HepG2 (cell line): ENCODE measurements around the gene IKZF3. TPM values are rescaled to one million over a fixed set of nuclear protein-coding genes. Genes with fewer than 3 reads are reported as not detected.

Experiments used
- ATAC-seq: fragments of 200-7000 bp; cut with Tn5 transposase; 3 replicates; pipeline ENCODE4 v1.9.1; 2020; ENCODE audit warnings: mild to moderate bottlenecking, moderate library complexity
- BruUV-seq: library from RNA; stranded (reverse); fragments of 400-500 nt; replicated peaks from 2 replicates; lab custom pipeline; 2021; lab: Mats Ljungman, UMichigan
- CTCF ChIA-PET: fragments of 300-600 bp; formaldehyde crosslinking; extraction: SDS; loops from one replicate; lab custom pipeline; 2021; ENCODE audit warnings: low total read pairs, inconsistent platforms, low intra/inter-chr PET ratio; lab: Yijun Ruan, JAX
- POLR2A ChIA-PET: fragments of 350-600 bp; sonication (Branson Sonifier 250); formaldehyde crosslinking; loops from one replicate; lab custom pipeline; 2020; ENCODE audit warnings: antibody characterized with exemption, inconsistent platforms; lab: Yijun Ruan, JAX
- DNase-seq: peaks from one replicate; pipeline ENCODE4 v3.0.0-alpha.2; 2015; ENCODE audit warnings: low spot score
- FAIRE-seq: peaks from 3 replicates; lab custom pipeline; 2011; peaks lifted over from hg19 to GRCh38; lab: Jason Lieb, UNC
- H2AFZ ChIP-seq: one replicate; pipeline ENCODE4 v1.6.1; 2011; ENCODE audit warnings: low read length, inconsistent platforms
- H3K27ac ChIP-seq: fragments of 300-600 bp; 3 replicates; pipeline ENCODE4 v1.8.0; 2011; ENCODE audit warnings: mixed run types, mild to moderate bottlenecking, mixed read lengths, low read length, inconsistent platforms; ENCODE audit not compliant: insufficient read depth; ENCODE audit errors: extremely low read length
- H3K27me3 ChIP-seq, 2 experiments: fragments of 200-600 bp in 1 of 2; 2 replicates in 1 of 2; 3 replicates in 1 of 2; pipeline versions ENCODE4 v1.6.0 to v1.8.0; 2011; ENCODE audit warnings: low read length in 2 of 2, mild to moderate bottlenecking in 2 of 2, moderate library complexity in 2 of 2, inconsistent platforms in 1 of 2; ENCODE audit not compliant: insufficient read depth in 2 of 2, control insufficient read depth in 1 of 2
- H3K36me3 ChIP-seq, 2 experiments: fragments of 200-600 bp in 1 of 2; replicated peaks in 1 of 2; 2 replicates in 1 of 2; 3 replicates in 1 of 2; pipeline versions ENCODE4 v1.5.1 to v1.8.0; 2011; ENCODE audit warnings: low read length in 2 of 2, inconsistent platforms in 1 of 2; ENCODE audit not compliant: insufficient read depth in 2 of 2, control insufficient read depth in 1 of 2
- H3K4me1 ChIP-seq: 2 replicates; pipeline ENCODE4 v1.5.1; 2012; ENCODE audit warnings: low read length, inconsistent platforms; ENCODE audit not compliant: insufficient read depth
- H3K4me2 ChIP-seq: 2 replicates; pipeline ENCODE4 v1.6.0; 2011; ENCODE audit warnings: low read depth, low read length, inconsistent platforms
- H3K4me3 ChIP-seq, 3 experiments: fragments of 200-600 bp in 1 of 3; sonication (generic), shearing (Covaris generic) in 1 of 3; replicated peaks in 1 of 3; 2 replicates each; pipeline ENCODE4 v1.5.1; 2011 to 2016; ENCODE audit warnings: low read length in 3 of 3, inconsistent platforms in 2 of 3, low read depth in 2 of 3, mild to moderate bottlenecking in 2 of 3, control low read depth in 1 of 3, mixed read lengths in 1 of 3; ENCODE audit not compliant: insufficient read depth in 1 of 3
- H3K79me2 ChIP-seq: one replicate; pipeline ENCODE4 v1.6.1; 2011; ENCODE audit warnings: low read length, inconsistent platforms; ENCODE audit not compliant: insufficient read depth
- H3K9ac ChIP-seq: 2 replicates; pipeline ENCODE4 v1.6.0; 2011; ENCODE audit warnings: mild to moderate bottlenecking, low read depth, low read length, inconsistent platforms; ENCODE audit not compliant: insufficient read depth
- H3K9me3 ChIP-seq: 2 replicates; pipeline ENCODE4 v1.5.1; 2012; ENCODE audit warnings: mild to moderate bottlenecking, low read length
- H4K20me1 ChIP-seq: 2 replicates; pipeline ENCODE4 v1.6.0; 2011; ENCODE audit warnings: inconsistent platforms, mild to moderate bottlenecking, low read length, moderate library complexity; ENCODE audit not compliant: insufficient read depth
- FOXJ3 ChIP-seq: sonication (generic); formaldehyde crosslinking; IDR thresholded peaks from 2 replicates; pipeline ENCODE4 v1.4.0; 2020; ENCODE audit warnings: missing genetic modification reagents, mild to moderate bottlenecking, borderline replicate concordance
- MAF1 ChIP-seq: sonication (generic); formaldehyde crosslinking; IDR thresholded peaks from 2 replicates; pipeline ENCODE4 v1.5.0; 2020; ENCODE audit warnings: missing genetic modification reagents, borderline replicate concordance
- RFXAP ChIP-seq: sonication (generic); formaldehyde crosslinking; IDR thresholded peaks from 2 replicates; pipeline ENCODE4 v1.4.0; 2020; ENCODE audit warnings: missing genetic modification reagents, borderline replicate concordance
- SAP130 ChIP-seq: IDR thresholded peaks from 2 replicates; pipeline ENCODE4 v1.6.1; 2016; ENCODE audit warnings: low read depth
- SMAD3 ChIP-seq: sonication (generic); formaldehyde crosslinking; IDR thresholded peaks from 2 replicates; pipeline ENCODE4 v1.4.0; 2020; ENCODE audit warnings: missing genetic modification reagents
- XRCC5 ChIP-seq: fragments of 200-400 bp; formaldehyde crosslinking; optimal IDR thresholded peaks from 2 replicates; pipeline ENCODE3; 2017; ENCODE audit warnings: mild to moderate bottlenecking, low read length
- ZNF124 ChIP-seq: sonication (generic); formaldehyde crosslinking; IDR thresholded peaks from 2 replicates; pipeline ENCODE4 v1.4.0; 2020; ENCODE audit warnings: missing genetic modification reagents
- ZNF136 ChIP-seq: sonication (generic); formaldehyde crosslinking; IDR thresholded peaks from 2 replicates; pipeline ENCODE4 v1.8.1; 2022; ENCODE audit warnings: low read depth, mild to moderate bottlenecking, moderate library complexity, missing genetic modification reagents
- ZNF282 ChIP-seq: fragments of 450-650 bp; IDR thresholded peaks from 2 replicates; pipeline ENCODE4 v1.6.1; 2018; ENCODE audit not compliant: partially characterized antibody
- ZNF777 ChIP-seq: sonication (generic); formaldehyde crosslinking; IDR thresholded peaks from 2 replicates; pipeline ENCODE4 v1.4.0; 2020; ENCODE audit warnings: missing genetic modification reagents
- WGBS: methylation state at CpG from one replicate; pipeline ENCODE4 v1.1.6; 2017; ENCODE audit warnings: low lambda C conversion rate; 5-methylcytosine and 5-hydroxymethylcytosine counted together
- in situ Hi-C: cut with HindIII; loops from 2 replicates; pipeline ENCODE4 v1.10.0; 2017; ENCODE audit warnings: low pct_unique_long_range_greater_than_20kb; ENCODE audit not compliant: extremely low pct_ligation_motif_present
- intact Hi-C: fragments of 100-400 bp; cut with micrococcal nuclease; formaldehyde crosslinking; loops from one replicate; pipeline ENCODE4 v1.10.0; 2022; ENCODE audit not compliant: unreplicated experiment
- polyA plus RNA-seq, 8 experiments: library from polyadenylated mRNA; depleted of rRNA in 3 of 8; stranded (reverse) in 7 of 8; unstranded in 1 of 8; fragments of >200 nt; fragmentation: Illumina TruSeq in 4 of 8; extraction: Trizol in 4 of 8; gene quantifications; 2 replicates each; pipeline versions ENCODE4 v1.2.1 to v1.2.3, GENCODE V29; 2011 to 2016; ENCODE audit warnings: low read depth in 4 of 8, missing spikeins in 1 of 8, mixed read lengths in 1 of 8; ENCODE audit not compliant: insufficient read depth in 1 of 8
- total RNA-seq, 5 experiments: library from RNA; depleted of rRNA; stranded (reverse); fragments of >200 nt; fragmentation: Illumina TruSeq; extraction: Trizol; gene quantifications; 2 replicates each; pipeline ENCODE4 v1.2.3, GENCODE V29; 2016; ENCODE audit warnings: low read depth in 1 of 5
- TF ChIP-seq, protein P1 (sequence below): sonication (generic); formaldehyde crosslinking; IDR thresholded peaks from 2 replicates; pipeline ENCODE4 v1.5.0; 2020; ENCODE audit warnings: mild to moderate bottlenecking, low read depth, missing genetic modification reagents, borderline replicate concordance
- TF ChIP-seq, protein P2 (sequence below): sonication (generic); formaldehyde crosslinking; IDR thresholded peaks from 2 replicates; pipeline ENCODE4 v1.5.0; 2020; ENCODE audit warnings: mild to moderate bottlenecking, missing genetic modification reagents
- TF ChIP-seq, protein P3 (sequence below): sonication (generic); formaldehyde crosslinking; IDR thresholded peaks from 2 replicates; pipeline ENCODE4 v1.4.0; 2020; ENCODE audit warnings: mild to moderate bottlenecking, missing genetic modification reagents
- TF ChIP-seq, protein P4 (sequence below): sonication (generic); formaldehyde crosslinking; IDR thresholded peaks from 2 replicates; pipeline ENCODE4 v1.4.0; 2020; ENCODE audit warnings: missing genetic modification reagents
- TF ChIP-seq, protein P5 (sequence below): sonication (generic); formaldehyde crosslinking; IDR thresholded peaks from 2 replicates; pipeline ENCODE4 v1.5.1; 2020; ENCODE audit warnings: missing genetic modification reagents, mild to moderate bottlenecking, borderline replicate concordance

Gene IKZF3
- total and polyA plus RNA-seq, 2 of the 13 experiments (the other 11 are each of a cell fraction or from before 2014, with no cell fraction given), result not detected

DNA sequence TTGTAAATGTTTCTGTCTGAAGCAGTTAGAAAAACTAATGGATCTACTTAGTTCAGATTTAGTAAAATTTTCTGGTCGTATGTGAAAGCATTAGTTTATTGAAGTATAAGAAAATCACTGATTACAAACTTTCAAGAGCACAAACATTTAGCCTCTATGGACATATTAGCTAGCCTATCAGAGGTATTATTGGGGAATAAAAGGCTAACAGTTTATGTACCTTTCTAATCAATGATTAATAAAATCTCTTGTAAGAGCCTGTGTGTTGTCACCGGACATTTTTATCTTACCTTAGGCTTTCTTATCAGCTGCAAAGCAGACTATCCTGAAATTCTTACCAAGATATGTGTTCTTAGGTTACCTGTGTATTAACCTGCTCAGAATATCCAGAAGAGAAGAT is 25.1 kb upstream of the IKZF3 start:
- H4K20me1 ChIP-seq, result no peaks in the 10 kb centered on the region
- no peaks in the 10 kb centered on the region for H3K9me3 ChIP-seq
- no peak overlapping the region for H2AFZ ChIP-seq
- intact Hi-C loops (no loop called here), in situ Hi-C loops (no loop called here)
- DNase-seq (no peak), ATAC-seq (no peak), FAIRE-seq (no peak)
- no peaks in the 10 kb centered on the region for H3K4me1 ChIP-seq
- H3K27me3 ChIP-seq, result peaks cover 0 to 22% of the 10 kb centered on the region in 2 experiments; a peak in 2 of 5 replicates
- H3K4me2 ChIP-seq, result no peak overlapping the region
- no peak overlapping the region for H3K4me3 ChIP-seq
- BruUV-seq, result no TSS peak
- H3K9ac ChIP-seq, result no peak overlapping the region
- no peaks in the 10 kb centered on the region for H3K36me3 ChIP-seq
- no peak overlapping the region for H3K27ac ChIP-seq
- ChIA-PET POLR2A (no interaction called here), CTCF (no interaction called here)
- 13% methylated on average over 2 of the region's 2 CpGs for WGBS
- no peaks in the 10 kb centered on the region for H3K79me2 ChIP-seq
- no peak for TF ChIP-seq SMAD3 (CRISPR knock-in tag)
- no peak for TF ChIP-seq RFXAP (CRISPR knock-in tag)
- no peak for TF ChIP-seq ZNF136
- no peak for TF ChIP-seq SAP130
- TF ChIP-seq, protein P1, sequence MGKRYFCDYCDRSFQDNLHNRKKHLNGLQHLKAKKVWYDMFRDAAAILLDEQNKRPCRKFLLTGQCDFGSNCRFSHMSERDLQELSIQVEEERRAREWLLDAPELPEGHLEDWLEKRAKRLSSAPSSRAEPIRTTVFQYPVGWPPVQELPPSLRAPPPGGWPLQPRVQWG (CRISPR knock-in tag), result no peak
- TF ChIP-seq, protein P2, sequence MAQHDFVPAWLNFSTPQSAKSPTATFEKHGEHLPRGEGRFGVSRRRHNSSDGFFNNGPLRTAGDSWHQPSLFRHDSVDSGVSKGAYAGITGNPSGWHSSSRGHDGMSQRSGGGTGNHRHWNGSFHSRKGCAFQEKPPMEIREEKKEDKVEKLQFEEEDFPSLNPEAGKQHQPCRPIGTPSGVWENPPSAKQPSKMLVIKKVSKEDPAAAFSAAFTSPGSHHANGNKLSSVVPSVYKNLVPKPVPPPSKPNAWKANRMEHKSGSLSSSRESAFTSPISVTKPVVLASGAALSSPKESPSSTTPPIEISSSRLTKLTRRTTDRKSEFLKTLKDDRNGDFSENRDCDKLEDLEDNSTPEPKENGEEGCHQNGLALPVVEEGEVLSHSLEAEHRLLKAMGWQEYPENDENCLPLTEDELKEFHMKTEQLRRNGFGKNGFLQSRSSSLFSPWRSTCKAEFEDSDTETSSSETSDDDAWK (CRISPR knock-in tag), result no peak
- TF ChIP-seq, protein P3, sequence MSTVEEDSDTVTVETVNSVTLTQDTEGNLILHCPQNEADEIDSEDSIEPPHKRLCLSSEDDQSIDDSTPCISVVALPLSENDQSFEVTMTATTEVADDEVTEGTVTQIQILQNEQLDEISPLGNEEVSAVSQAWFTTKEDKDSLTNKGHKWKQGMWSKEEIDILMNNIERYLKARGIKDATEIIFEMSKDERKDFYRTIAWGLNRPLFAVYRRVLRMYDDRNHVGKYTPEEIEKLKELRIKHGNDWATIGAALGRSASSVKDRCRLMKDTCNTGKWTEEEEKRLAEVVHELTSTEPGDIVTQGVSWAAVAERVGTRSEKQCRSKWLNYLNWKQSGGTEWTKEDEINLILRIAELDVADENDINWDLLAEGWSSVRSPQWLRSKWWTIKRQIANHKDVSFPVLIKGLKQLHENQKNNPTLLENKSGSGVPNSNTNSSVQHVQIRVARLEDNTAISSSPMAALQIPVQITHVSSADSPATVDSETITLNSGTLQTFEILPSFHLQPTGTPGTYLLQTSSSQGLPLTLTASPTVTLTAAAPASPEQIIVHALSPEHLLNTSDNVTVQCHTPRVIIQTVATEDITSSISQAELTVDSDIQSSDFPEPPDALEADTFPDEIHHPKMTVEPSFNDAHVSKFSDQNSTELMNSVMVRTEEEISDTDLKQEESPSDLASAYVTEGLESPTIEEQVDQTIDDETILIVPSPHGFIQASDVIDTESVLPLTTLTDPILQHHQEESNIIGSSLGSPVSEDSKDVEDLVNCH (CRISPR knock-in tag), result no peak
- TF ChIP-seq ZNF124 (CRISPR knock-in tag), result no peak
- TF ChIP-seq, protein P4, sequence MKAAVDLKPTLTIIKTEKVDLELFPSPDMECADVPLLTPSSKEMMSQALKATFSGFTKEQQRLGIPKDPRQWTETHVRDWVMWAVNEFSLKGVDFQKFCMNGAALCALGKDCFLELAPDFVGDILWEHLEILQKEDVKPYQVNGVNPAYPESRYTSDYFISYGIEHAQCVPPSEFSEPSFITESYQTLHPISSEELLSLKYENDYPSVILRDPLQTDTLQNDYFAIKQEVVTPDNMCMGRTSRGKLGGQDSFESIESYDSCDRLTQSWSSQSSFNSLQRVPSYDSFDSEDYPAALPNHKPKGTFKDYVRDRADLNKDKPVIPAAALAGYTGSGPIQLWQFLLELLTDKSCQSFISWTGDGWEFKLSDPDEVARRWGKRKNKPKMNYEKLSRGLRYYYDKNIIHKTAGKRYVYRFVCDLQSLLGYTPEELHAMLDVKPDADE (CRISPR knock-in tag), result no peak
- no peak for TF ChIP-seq FOXJ3
- TF ChIP-seq, protein P5, sequence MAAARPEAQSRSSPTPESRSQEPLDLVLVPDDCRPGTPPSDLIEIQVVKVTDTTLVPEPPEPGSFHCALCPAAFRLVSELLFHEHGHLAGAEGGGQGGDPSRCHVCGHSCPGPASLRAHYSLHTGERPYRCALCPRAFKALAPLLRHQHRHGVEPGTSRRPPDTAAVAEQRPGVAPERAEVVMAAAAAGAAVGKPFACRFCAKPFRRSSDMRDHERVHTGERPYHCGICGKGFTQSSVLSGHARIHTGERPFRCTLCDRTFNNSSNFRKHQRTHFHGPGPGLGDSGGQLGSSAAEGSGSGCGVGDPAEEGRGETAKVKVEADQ (CRISPR knock-in tag), result no peak
- TF ChIP-seq XRCC5, result no peak
- TF ChIP-seq MAF1 (CRISPR knock-in tag), result no peak
- no peak for TF ChIP-seq ZNF282
- no peak for TF ChIP-seq ZNF777 (CRISPR knock-in tag)
